Activated CD4-positive, alpha-beta T cell treated with anti-CD3 and anti-CD28 coated beads, Interleukin-2, amount 50 U/mL, for 24 hours (primary cell): ENCODE measurements around the gene RYR2.
"Not testable (repeated sequence)": the region's sequence is repeated elsewhere in the genome, so short reads cannot be mapped to it uniquely, and the experiment has no call there.

Experiments used
- DNase-seq, 2 donors: peaks; one replicate each; pipeline ENCODE4 v3.0.0-alpha.2; 2020; ENCODE audit warnings: low read depth in 1 of 2, low spot score in 1 of 2

The RYR2 gene

GRCh38 chr1:237071641-237072420, 29.8 kb downstream of the RYR2 start:
- no peak for DNase-seq

DNA sequence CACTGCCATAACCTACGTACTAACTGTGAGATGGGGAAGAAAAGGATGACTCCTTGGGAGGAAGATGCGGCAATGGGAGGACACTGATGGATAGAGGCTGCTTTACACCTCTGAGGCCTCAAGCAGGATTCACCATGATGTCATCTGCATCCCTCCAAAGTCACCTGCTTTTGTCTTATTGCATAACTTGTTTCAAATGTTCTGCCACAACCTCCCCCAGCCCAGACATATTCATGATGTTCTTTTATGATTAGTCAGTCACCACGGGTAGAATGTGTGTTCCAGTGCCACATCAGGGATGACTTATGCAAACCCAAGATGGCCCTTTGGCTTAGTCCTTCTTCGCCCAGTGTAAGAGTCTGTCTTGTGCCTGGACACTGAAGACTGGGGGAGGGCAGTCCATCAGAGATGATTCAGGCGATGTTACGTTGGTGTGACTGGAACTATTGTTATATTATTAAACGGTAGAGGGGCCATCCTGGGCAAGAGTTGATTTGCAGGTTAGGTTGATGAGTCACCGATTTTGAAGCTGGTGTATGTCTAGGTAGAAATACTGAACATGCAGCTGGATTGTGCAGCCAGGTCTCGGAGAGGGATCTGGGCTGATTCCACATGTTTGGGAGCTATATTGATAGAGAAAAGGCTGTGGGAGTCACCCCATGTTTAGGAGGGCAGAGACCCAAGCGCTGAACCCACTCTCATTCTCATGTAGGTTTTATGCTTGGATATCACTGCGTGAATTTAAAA, 32.6 kb downstream of the RYR2 start:
- no peak for DNase-seq

DNA sequence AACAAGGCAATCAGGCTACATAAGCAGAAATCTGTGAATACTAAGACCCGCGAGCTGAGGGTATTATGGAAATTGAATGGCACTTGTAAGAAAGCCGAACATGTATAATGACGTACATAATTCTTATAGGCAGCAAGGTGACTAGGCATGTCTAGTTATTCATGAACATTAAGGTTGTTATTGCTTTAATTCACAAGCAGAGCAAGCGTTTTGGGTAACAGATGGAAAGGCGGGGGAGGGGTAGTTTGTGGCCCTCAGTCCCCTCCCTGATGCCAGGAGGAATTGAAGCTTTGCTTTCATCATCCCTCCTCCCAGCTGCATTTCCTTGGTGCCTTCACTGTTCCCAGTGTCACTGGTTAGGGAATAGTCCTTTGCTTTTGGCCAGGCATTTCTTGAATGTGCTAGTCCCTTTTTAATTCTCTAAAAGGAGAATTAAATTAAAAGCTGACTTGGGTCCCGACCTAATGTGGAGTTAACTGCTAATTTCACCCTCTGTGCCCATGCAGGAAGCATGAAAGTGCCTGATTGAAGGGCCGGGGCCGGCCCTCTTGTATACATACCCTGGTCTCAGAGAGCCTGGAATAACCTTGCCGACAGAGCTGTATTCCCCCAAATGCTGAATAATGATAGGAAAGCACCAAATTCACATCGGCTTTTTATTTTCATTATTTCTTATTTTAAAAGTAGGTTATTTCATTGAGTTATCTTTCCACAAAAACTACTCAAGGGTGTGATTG, 42.5 kb downstream of the RYR2 start:
- DNase-seq, result no peak

DNA sequence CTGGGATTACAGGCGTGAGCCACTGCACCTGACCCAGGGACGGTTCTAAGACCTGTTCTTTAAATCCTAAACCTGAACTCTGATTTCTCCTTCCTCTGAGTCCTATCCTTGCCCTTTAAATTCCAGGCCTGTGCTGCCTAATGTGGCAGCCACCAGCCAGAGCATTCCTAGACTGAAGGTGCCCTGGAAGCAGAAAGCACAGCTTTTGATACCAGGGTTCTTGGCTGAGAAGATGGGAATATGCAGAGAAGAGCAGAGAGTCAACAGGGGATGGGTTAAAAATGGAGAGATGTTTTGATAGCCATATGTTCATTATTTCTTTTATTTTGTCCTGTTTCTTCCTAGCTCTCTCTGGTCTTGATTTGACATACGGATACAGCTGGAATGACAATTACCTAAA, 49.7 kb downstream of the RYR2 start:
- no peak for DNase-seq

GRCh38 chr1:237093691-237094090, 51.7 kb downstream of the RYR2 start:
- DNase-seq, result no peak

DNA sequence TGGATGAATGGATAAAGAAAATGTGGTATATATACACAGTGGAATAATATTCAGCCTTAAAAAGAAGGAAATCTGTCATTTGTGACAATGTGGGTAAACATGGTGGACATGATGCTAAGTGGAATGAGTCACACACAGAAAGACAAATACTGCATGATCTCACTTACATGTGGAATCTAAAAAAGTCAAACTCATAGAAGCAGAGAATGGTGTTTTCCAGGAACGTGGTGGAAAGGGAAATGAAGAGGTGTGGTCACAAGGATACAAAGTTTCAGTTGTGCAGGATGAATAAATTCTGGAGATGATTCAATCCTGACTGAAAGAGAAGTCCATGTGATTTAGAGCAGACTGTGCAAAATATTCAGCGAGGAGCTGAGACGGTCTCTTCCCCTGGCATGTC, 56.6 kb downstream of the RYR2 start:
- DNase-seq, result no peak

GRCh38 chr1:237103021-237103420, 61.0 kb downstream of the RYR2 start:
- DNase-seq, result no peak

DNA sequence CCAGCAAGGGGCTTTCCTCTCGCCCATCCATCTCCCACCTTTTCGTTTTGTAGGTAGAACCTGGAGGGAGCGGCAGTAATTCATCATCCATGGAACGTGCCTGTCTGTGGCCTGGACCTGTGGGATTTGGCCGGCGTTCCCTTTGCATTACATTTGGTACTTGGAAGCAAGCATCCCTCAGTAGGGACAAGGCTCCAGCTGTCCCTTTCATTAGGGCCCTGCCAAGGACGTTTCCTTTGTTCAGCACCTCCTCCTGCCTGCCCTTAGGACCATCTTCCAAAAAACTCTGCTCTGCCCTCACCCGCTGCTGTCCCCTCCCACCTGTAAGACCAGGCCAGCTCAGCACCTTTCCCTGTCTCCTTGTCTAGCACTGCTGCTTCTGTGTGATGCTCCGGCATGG, 62.1 kb downstream of the RYR2 start:
- no peak for DNase-seq

DNA sequence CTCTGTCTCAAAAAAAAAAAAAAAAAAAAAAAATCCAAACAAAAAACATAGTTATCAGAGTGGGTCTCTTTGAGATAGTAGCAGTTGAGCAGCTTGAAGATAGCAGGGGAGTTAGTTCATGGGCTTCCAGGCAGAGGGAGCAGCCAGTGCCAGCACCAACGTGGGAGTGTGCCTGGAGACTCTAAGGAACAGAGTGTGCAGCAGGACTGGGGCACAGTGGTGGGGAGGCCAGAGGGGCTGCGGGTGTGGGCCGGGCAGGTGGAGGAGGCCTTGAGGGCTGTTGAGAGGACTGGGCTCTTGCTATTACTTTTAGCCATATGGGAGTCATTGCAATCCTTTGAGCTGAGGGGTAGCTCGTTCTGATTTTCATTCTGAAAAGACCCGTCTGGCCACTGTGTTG, 63.8 kb downstream of the RYR2 start:
- no peak for DNase-seq

GRCh38 chr1:237108297-237109040, 66.5 kb downstream of the RYR2 start:
- DNase-seq, result no peak

GRCh38 chr1:237111807-237112206, 69.8 kb downstream of the RYR2 start:
- no peak for DNase-seq

- DNase-seq, result no peak
Observed at GRCh38 chr1:237112663-237113062, 70.7 kb downstream of the RYR2 start.

- no peak for DNase-seq
Observed at GRCh38 chr1:237115035-237115434, 73.1 kb downstream of the RYR2 start.

DNA sequence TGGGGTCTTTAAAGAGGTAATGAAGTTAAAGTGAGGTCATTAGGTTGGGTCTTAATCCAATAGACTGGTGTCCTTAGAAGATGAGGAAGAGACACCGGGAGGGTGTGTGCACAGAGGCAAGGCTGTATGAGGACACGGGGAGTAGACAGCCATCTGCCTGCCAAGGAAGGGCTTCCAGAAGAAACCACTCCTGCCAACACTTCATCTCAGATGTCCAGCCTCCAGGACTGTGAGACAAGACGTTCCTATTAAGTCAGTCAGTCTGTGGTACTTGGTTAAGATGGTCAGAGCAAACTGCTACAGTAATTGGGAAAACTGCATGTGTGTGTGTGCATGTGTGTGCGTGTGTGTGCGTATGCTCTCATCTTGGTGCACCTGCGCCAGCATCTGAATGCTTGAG, 77.1 kb downstream of the RYR2 start:
- no peak for DNase-seq

DNA sequence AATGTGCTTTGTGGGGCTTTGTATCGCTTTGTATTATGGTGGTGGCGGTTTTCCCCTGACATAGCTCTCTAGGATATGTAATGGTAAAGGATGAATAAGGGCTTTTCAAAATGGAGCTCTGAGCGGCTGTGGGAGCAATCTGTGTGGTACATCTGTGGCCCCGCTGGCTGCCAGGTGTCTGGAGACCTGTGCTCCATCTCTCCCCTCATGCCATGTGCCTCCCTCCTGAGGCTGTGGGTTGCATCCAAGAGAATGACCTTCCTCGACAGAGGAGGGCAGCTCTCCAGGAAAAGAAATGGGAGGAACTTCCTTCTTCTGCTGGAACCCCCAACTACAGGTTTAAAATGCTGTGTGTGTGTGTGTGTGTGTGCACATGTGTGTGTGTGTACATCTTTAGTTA, 78.7 kb downstream of the RYR2 start:
- DNase-seq, result no peak

- no peak for DNase-seq
Observed at GRCh38 chr1:237124856-237125462, 83.0 kb downstream of the RYR2 start.

DNA sequence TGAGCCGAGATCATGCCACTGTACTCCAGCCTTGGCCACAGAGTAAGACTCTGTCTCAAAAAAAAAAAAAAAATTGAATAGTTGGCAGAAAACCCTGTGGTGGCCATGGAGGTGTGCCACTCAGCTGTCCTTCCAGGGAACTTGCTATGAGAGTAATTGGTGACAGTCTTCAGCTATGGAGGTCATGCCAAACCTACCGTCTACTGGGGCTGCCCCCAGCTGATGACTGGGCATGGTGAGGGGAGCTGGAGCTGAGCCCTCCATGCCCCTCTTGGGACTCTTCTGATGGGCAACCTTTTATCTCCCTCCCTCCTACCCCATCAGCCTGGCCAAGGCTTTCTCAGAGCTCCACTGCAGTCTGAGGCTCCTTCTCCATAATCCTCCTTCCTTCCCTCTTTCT, 84.2 kb downstream of the RYR2 start:
- DNase-seq, result no peak

DNA sequence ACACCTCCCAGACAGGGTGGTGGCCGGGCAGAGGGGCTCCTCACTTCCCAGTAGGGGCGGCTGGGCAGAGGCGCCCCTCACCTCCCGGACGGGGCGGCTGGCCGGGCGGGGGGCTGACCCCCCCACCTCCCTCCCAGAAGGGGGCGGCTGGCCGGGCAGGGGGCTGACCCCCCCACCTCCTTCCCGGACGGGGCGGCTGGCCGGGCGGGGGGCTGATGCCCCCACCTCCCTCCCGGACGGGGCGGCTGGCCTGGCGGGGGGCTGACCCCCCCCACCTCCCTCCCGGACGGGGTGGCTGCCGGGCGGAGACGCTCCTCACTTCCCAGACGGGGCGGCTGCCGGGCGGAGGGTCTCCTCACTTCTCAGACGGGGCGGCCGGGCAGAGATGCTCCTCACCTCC, 85.3 kb downstream of the RYR2 start:
- not testable (repeated sequence) for DNase-seq

- DNase-seq, result no peak
Observed at GRCh38 chr1:237133921-237134320, 91.9 kb downstream of the RYR2 start.

GRCh38 chr1:237134929-237135328, 92.9 kb downstream of the RYR2 start:
- DNase-seq, result no peak

DNA sequence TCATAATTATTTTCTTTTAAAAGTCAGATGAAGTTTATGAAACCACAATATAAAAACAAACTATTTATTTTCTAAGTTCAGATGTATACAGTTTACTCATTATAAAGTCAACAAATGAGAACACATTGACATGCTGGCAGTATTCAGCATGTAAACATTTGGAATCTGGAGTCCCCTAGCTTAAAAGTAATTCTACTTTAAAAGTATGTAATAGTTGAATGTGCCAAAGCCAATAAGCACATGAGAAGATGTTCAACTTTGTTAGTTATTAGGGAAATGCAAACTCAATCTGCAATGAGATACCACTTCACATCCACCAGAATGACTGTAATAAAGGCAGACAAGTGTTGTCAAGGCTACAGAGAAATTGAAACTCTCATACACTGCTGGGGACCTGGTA, 96.6 kb downstream of the RYR2 start:
- no peak for DNase-seq
